GM23338 (cell line): ENCODE measurements around the gene KLHL36. TPM values are rescaled to one million over a fixed set of nuclear protein-coding genes. Genes with fewer than 3 reads are reported as not detected.

ENCODE experiments used
- polyA plus RNA-seq: library from polyadenylated mRNA; unstranded; fragments of >200 nt; fragmentation: Nextera tagmentation; extraction: Ambion mirVana; gene quantifications from 2 replicates; pipeline ENCODE4 v1.2.1, GENCODE V29; 2016
- total RNA-seq: library from RNA; depleted of rRNA; stranded (reverse); fragments of >200 nt; shearing (Covaris generic); gene quantifications from 2 replicates; pipeline ENCODE4 v1.2.3, GENCODE V29; 2014; rRNA removed

KLHL36 gene
- total and polyA plus RNA-seq, 2 experiments from 2014 or later = 13.4 to 70.4 TPM

Other genes starting within 250 kb of the KLHL36 start
- 16.9 and 17.2 TPM in 2 replicates for gene MEAK7, start 143.9 kb upstream of the KLHL36 start, total RNA-seq
- 7.5 and 7.9 TPM in 2 replicates for gene MEAK7, start 143.9 kb upstream of the KLHL36 start, polyA plus RNA-seq
- 111 and 117 TPM in 2 replicates for gene COTL1, start 30.4 kb upstream of the KLHL36 start, total RNA-seq
- gene COTL1, start 30.4 kb upstream of the KLHL36 start, polyA plus RNA-seq = 165 and 166 TPM in 2 replicates
- 144 and 158 TPM in 2 replicates for gene USP10, start 51.5 kb downstream of the KLHL36 start, total RNA-seq
- 186 and 194 TPM in 2 replicates for gene USP10, start 51.5 kb downstream of the KLHL36 start, polyA plus RNA-seq
- 6.0 and 8.3 TPM in 2 replicates for gene CRISPLD2, start 171.5 kb downstream of the KLHL36 start, total RNA-seq
- 2.1 and 2.6 TPM in 2 replicates for gene CRISPLD2, start 171.5 kb downstream of the KLHL36 start, polyA plus RNA-seq